Activated B cell treated with CpG ODN at 0.5 μM for 24 hours (primary cell): ENCODE data around the gene SMIM1. TPM values are rescaled to one million over a fixed set of nuclear protein-coding genes. Genes with fewer than 3 reads are reported as not detected.

Source experiments
- ATAC-seq: fragments of 200-7000 bp; cut with Tn5 transposase; one replicate; pipeline ENCODE4 v1.10.0; 2021; ENCODE audit warnings: low read depth, mild to moderate bottlenecking, moderate library complexity
- CTCF ChIA-PET: fragments of 350-600 bp; sonication (Branson Sonifier 250); formaldehyde crosslinking; loops from one replicate; lab custom pipeline; 2021; ENCODE audit warnings: antibody characterized with exemption; lab: Charles Lee
- POLR2A ChIA-PET: fragments of 350-600 bp; sonication (Branson Sonifier 250); formaldehyde crosslinking; loops from one replicate; lab custom pipeline; 2021; ENCODE audit warnings: antibody characterized with exemption; lab: Charles Lee
- DNase-seq: peaks from one replicate; pipeline ENCODE4 v3.0.0; 2022
- H3K27ac Mint-ChIP-seq: one replicate; pipeline ENCODE4 v1.8.0; 2020; ENCODE audit warnings: mixed read lengths
- H3K27me3 Mint-ChIP-seq: one replicate; pipeline ENCODE4 v1.8.0; 2021; ENCODE audit warnings: mixed read lengths
- H3K36me3 Mint-ChIP-seq: one replicate; pipeline ENCODE4 v1.8.0; 2021; ENCODE audit warnings: low read depth, mixed read lengths
- H3K4me1 Mint-ChIP-seq: one replicate; pipeline ENCODE4 v1.8.0; 2021; ENCODE audit warnings: mixed read lengths
- H3K4me3 Mint-ChIP-seq: one replicate; pipeline ENCODE4 v1.8.0; 2020; ENCODE audit warnings: mild to moderate bottlenecking, mixed read lengths
- H3K9me3 Mint-ChIP-seq: one replicate; pipeline ENCODE4 v1.8.0; 2020; ENCODE audit warnings: mixed read lengths
- intact Hi-C: fragments of 100-400 bp; cut with micrococcal nuclease; formaldehyde crosslinking; loops from one replicate; pipeline ENCODE4 v1.15.1; 2024
- total RNA-seq: library from RNA; stranded (reverse); gene quantifications from 2 replicates; pipeline ENCODE4 v1.2.3, GENCODE V29; 2022
- TF ChIP-seq, protein P1 (sequence below): fragments of 200-600 bp; IDR thresholded peaks from one replicate; pipeline ENCODE4 v1.8.0; 2022; ENCODE audit warnings: antibody characterized with exemption, mild to moderate bottlenecking

The SMIM1 gene
- total RNA-seq, 1 donor from 2014 or later = 3.8 TPM

DNA sequence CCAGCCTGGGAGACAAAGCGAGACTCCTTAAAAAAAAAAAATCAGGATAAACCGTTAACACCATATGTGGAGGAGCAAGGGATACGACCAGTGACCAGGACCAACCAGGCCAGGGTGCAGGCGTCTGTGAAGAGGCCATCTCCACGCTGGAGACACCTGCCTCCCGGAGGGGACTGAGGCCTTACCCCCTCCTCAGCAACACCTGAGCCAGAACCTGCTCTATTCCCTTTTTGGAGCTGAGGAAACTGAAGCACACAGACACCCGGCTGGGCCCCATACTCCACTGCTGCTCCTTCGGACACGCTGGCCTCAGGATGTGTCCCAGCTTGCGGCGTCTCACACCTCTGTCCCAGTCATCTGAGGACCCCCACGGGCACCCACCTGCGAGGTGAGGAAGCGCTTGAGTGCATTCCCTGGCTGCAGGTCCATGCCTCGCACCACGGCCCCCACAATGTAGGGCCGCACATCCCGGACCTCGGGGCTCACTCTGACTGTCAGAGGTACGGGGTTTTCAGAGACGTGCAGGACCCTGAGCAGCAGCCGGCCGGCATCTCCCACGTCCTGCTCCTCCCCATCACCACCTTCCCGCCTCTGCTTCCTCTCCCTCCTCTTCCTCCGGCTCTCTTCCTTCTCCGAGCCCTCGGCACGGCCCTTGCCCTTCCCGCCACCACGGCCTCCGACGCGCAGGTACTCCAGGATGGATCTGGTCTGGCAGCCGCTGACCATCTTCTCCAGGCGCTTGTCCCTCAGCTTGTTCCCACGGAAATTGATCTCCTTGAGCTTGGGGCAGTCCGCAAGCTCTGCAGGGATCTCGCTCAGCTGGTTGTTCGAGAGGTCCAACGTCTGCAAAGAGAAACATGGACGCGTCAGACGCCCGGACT lies 14.2 kb downstream of the SMIM1 start:
- peaks cover 8% of the 10 kb centered on the region for H3K4me1 Mint-ChIP-seq
- no peak for ATAC-seq
- TF ChIP-seq, protein P1, sequence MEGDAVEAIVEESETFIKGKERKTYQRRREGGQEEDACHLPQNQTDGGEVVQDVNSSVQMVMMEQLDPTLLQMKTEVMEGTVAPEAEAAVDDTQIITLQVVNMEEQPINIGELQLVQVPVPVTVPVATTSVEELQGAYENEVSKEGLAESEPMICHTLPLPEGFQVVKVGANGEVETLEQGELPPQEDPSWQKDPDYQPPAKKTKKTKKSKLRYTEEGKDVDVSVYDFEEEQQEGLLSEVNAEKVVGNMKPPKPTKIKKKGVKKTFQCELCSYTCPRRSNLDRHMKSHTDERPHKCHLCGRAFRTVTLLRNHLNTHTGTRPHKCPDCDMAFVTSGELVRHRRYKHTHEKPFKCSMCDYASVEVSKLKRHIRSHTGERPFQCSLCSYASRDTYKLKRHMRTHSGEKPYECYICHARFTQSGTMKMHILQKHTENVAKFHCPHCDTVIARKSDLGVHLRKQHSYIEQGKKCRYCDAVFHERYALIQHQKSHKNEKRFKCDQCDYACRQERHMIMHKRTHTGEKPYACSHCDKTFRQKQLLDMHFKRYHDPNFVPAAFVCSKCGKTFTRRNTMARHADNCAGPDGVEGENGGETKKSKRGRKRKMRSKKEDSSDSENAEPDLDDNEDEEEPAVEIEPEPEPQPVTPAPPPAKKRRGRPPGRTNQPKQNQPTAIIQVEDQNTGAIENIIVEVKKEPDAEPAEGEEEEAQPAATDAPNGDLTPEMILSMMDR = no peak

DNA sequence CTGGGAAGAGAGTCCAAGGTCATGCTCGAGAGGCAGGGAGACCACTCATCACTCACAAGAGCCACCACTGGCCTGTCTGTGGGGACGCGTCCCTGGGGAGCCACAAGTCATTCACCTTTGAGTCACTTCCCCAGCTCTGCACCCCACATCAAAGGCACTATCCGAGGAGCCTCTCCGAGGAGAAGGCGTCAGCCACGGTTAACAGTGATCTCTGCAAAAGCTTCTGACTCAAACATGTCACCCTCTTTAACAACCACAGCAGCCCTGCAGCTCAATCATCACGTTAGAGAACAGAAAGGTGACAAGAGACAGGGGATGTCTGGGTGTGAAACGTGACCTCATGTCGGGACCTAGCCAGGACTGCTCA lies 14.8 kb downstream of the SMIM1 start:
- ATAC-seq (peak; percentile 25), DNase-seq (no peak)
- H3K4me1 Mint-ChIP-seq = peaks cover 8% of the 10 kb centered on the region
- H3K27ac Mint-ChIP-seq = no peak overlapping the region
- ChIA-PET POLR2A (no interaction called here), CTCF (no interaction called here)
- TF ChIP-seq, protein P1 = no peak
- H3K4me3 Mint-ChIP-seq = no peak overlapping the region
- intact Hi-C loops = no loop called here
- H3K36me3 Mint-ChIP-seq = peaks cover 62% of the 10 kb centered on the region
- H3K27me3 Mint-ChIP-seq = no peaks in the 10 kb centered on the region
- H3K9me3 Mint-ChIP-seq = no peaks in the 10 kb centered on the region

More for the DNA sequence above, 14.2 kb downstream of the SMIM1 start:
- H3K27me3 Mint-ChIP-seq = no peaks in the 10 kb centered on the region
- CTCF ChIA-PET = no interaction called here
- no peak overlapping the region for H3K4me3 Mint-ChIP-seq
- peaks cover 64% of the 10 kb centered on the region for H3K36me3 Mint-ChIP-seq
- intact Hi-C loops = no loop called here
- H3K9me3 Mint-ChIP-seq = no peaks in the 10 kb centered on the region
- no peak overlapping the region for H3K27ac Mint-ChIP-seq
- DNase-seq = no peak
- POLR2A ChIA-PET = no interaction called here

DNA sequence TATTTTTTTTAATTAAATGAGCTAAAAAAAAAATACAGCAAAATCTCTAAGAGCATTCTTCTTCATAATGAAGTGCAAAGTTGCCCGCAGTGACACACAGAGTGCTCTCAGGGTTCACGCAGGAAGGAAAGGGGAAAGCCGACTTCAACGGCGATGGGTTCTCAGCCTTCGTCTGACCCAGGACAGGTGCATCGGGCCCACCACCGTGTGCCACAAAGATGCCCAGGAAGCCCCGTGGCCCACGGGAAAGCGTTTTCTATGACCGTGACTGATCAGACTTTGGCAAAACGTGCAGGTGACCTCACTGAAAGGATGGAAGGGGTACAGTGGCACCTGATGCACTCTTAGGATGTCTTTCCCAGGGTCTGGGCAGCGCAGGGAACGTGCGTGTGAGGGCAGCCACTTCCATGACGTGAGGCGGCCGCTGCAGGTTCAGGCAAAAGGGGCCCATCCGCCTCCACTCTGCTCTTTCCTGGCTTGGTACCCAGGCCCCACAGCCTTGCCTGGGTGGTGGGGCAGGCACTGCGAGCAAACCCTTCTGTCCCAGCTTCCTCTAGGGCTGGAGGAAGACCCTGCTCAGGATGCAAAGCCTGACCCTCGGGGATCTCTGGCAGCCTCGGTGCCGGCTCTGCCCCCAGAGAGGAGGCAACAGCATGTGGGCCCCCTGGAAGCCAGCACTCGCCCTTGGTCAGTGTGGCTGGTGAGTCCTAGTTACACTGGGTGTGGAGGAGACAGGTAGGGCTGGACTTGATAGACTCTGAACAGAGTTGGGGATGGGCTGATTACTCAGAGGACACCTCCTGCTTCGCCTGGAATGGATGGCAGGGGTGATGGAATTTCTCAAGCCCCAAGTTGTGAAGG lies 15.4 kb downstream of the SMIM1 start:
- no peak for DNase-seq
- Mint-ChIP-seq H3K9me3 (no peaks in the 10 kb centered on the region), H3K27me3 (no peaks in the 10 kb centered on the region), H3K36me3 (peaks cover 60% of the 10 kb centered on the region), H3K4me3 (no peak overlapping the region), H3K27ac (no peak overlapping the region), H3K4me1 (peaks cover 12% of the 10 kb centered on the region)
- ATAC-seq = no peak
- TF ChIP-seq, protein P1 = no peak
- POLR2A ChIA-PET = no interaction called here
- intact Hi-C loops = no loop called here
- CTCF ChIA-PET = no interaction called here

DNA sequence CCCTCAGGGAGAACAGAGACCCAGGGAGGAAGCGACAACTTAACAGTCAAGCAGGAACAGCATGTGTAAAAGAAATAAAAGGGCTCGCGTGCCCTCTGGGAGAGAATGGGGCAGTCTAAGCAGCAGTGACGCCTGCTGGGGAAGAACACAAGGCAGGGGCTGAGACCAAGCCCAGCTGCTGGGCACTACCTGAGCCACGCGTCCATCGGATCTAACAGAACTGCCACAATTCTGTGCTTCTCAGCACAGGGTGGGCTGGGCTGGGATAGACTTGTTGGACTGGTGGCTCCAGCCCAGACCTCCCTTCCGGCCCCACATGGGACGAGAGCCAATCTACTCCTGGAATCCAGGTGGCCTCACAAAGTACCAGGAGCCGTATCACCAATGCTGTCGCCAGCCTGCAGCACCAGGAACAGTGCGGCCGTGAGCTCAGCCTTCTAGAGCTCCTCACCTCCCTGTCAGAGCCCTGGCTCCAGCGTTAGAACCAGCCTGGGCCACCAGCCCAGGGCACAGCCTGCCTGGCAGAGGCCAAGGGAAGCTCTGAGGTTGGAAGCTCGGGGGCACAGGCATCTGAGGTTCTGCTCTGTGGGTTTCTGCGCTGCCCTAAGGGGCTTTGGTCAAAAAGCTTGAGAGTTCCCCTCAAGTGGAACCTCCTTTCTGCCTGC lies 16.3 kb downstream of the SMIM1 start:
- ChIA-PET CTCF (no interaction called here), POLR2A (no interaction called here)
- H3K4me3 Mint-ChIP-seq = no peak overlapping the region
- peaks cover 56% of the 10 kb centered on the region for H3K36me3 Mint-ChIP-seq
- H3K27ac Mint-ChIP-seq = no peak overlapping the region
- peaks cover 20% of the 10 kb centered on the region for H3K4me1 Mint-ChIP-seq
- TF ChIP-seq, protein P1 = no peak
- H3K27me3 Mint-ChIP-seq = no peaks in the 10 kb centered on the region
- DNase-seq (no peak), ATAC-seq (no peak)
- intact Hi-C loops = no loop called here
- no peaks in the 10 kb centered on the region for H3K9me3 Mint-ChIP-seq
